ENCODE data around the gene NT5C3B. TPM values are rescaled to one million over a fixed set of nuclear protein-coding genes. Genes with fewer than 3 reads are reported as not detected.

NT5C3B gene
- total RNA-seq, 2 experiments from 2014 or later: 29.0 to 29.5 TPM

GRCh38 chr17:41801374-41802271 is 34.4 kb downstream of the NT5C3B start:
- Mint-ChIP-seq H3K4me3 (no peak overlapping the region), H3K27me3 (no peaks in the 10 kb centered on the region), H3K27ac (peak overlapping the region; percentile 31), H3K4me1 (ENCODE audit: low read depth) (peaks cover 3% of the 10 kb centered on the region), H3K9me3 (no peaks in the 10 kb centered on the region), H3K36me3 (no peaks in the 10 kb centered on the region)
- CTCF ChIA-PET: interaction anchor here (0.6 to 7.1 kb wide), 20 partner anchors 9 to 1134 kb away, joined by 3 to 65 read pairs (median 4); partner anchors contain the start of genes EIF1, HAP1, JUP and P3H4
- intact Hi-C loops (cut with micrococcal nuclease): loop anchor here (1.0 kb wide), 1 partner anchor 63 kb away; no protein-coding TSS in a partner anchor
- POLR2A ChIA-PET: no interaction called here
- peak; percentile 82 for DNase-seq

- no peaks in the 10 kb centered on the region for H3K9me3 Mint-ChIP-seq
- no peaks in the 10 kb centered on the region for H3K27me3 Mint-ChIP-seq
- H3K27ac Mint-ChIP-seq: no peak overlapping the region
- H3K36me3 Mint-ChIP-seq: no peaks in the 10 kb centered on the region
- no peak overlapping the region for H3K4me3 Mint-ChIP-seq
- ChIA-PET CTCF (interaction anchor here (0.6 to 7.1 kb wide), 19 partner anchors 10 to 1133 kb away, joined by 3 to 65 read pairs (median 4); partner anchors contain the start of genes EIF1, HAP1, JUP and P3H4), POLR2A (no interaction called here)
- peaks cover 3% of the 10 kb centered on the region for H3K4me1 Mint-ChIP-seq (ENCODE audit: low read depth)
- DNase-seq: no peak
- intact Hi-C loops (cut with micrococcal nuclease): loop anchor here (1.0 kb wide), 1 partner anchor 62 kb away; no protein-coding TSS in a partner anchor
Observed at GRCh38 chr17:41800601-41801373, 35.2 kb downstream of the NT5C3B start.

GRCh38 chr17:41799366-41799765 is 36.7 kb downstream of the NT5C3B start:
- CTCF ChIA-PET: interaction anchor here (0.7 to 7.1 kb wide), 4 partner anchors 10 to 63 kb away, joined by 3 to 65 read pairs (median 6); partner anchors contain the start of genes HAP1, JUP and P3H4
- POLR2A ChIA-PET: no interaction called here
- Mint-ChIP-seq H3K27ac (no peak overlapping the region), H3K36me3 (no peaks in the 10 kb centered on the region), H3K9me3 (no peaks in the 10 kb centered on the region), H3K27me3 (no peaks in the 10 kb centered on the region), H3K4me3 (no peak overlapping the region), H3K4me1 (ENCODE audit: low read depth) (peaks cover 3% of the 10 kb centered on the region)
- intact Hi-C loops (cut with micrococcal nuclease): no loop called here
- DNase-seq: no peak

GRCh38 chr17:41797377-41797776 is 38.7 kb downstream of the NT5C3B start:
- POLR2A ChIA-PET: no interaction called here
- no peak for DNase-seq
- Mint-ChIP-seq H3K27ac (no peak overlapping the region), H3K4me1 (ENCODE audit: low read depth) (peaks cover 3% of the 10 kb centered on the region), H3K27me3 (peaks cover 3% of the 10 kb centered on the region), H3K36me3 (no peaks in the 10 kb centered on the region), H3K9me3 (no peaks in the 10 kb centered on the region), H3K4me3 (no peak overlapping the region)
- intact Hi-C loops (cut with micrococcal nuclease): no loop called here
- CTCF ChIA-PET: interaction anchor here (1.5 to 7.1 kb wide), 2 partner anchors 14 to 61 kb away, joined by 7 to 65 read pairs; partner anchors contain the start of genes HAP1 and P3H4

GRCh38 chr17:41796121-41796895 is 39.7 kb downstream of the NT5C3B start:
- ChIA-PET POLR2A (interaction anchor here (0.6 kb wide), 1 partner anchor 929 kb away, joined by 3 read pairs; no protein-coding TSS in a partner anchor), CTCF (interaction anchor here (1.5 to 7.1 kb wide), 2 partner anchors 15 to 60 kb away, joined by 7 to 65 read pairs; partner anchors contain the start of genes HAP1 and P3H4)
- Mint-ChIP-seq H3K27me3 (peaks cover 3% of the 10 kb centered on the region), H3K9me3 (no peaks in the 10 kb centered on the region), H3K4me3 (no peak overlapping the region), H3K27ac (no peak overlapping the region), H3K36me3 (no peaks in the 10 kb centered on the region), H3K4me1 (ENCODE audit: low read depth) (no peaks in the 10 kb centered on the region)
- intact Hi-C loops (cut with micrococcal nuclease): no loop called here
- DNase-seq: no peak

GRCh38 chr17:41794540-41794975 is 41.5 kb downstream of the NT5C3B start:
- no peak for DNase-seq
- ChIA-PET CTCF (interaction anchor here (0.9 to 1.1 kb wide), 3 partner anchors 9 to 99 kb away, joined by 3 read pairs; no protein-coding TSS in a partner anchor), POLR2A (interaction anchor here (0.6 kb wide), 1 partner anchor 181 kb away, joined by 3 read pairs; no protein-coding TSS in a partner anchor)
- intact Hi-C loops (cut with micrococcal nuclease): no loop called here
- no peaks in the 10 kb centered on the region for H3K9me3 Mint-ChIP-seq
- no peak overlapping the region for H3K27ac Mint-ChIP-seq
- H3K4me1 Mint-ChIP-seq (ENCODE audit: low read depth): no peaks in the 10 kb centered on the region
- no peak overlapping the region for H3K4me3 Mint-ChIP-seq
- peaks cover 3% of the 10 kb centered on the region for H3K27me3 Mint-ChIP-seq
- no peaks in the 10 kb centered on the region for H3K36me3 Mint-ChIP-seq

GRCh38 chr17:41793784-41794539 is 42.1 kb downstream of the NT5C3B start:
- peaks cover 3% of the 10 kb centered on the region for H3K27me3 Mint-ChIP-seq
- intact Hi-C loops (cut with micrococcal nuclease): no loop called here
- POLR2A ChIA-PET: interaction anchor here (0.6 kb wide), 1 partner anchor 182 kb away, joined by 3 read pairs; no protein-coding TSS in a partner anchor
- no peaks in the 10 kb centered on the region for H3K36me3 Mint-ChIP-seq
- DNase-seq: no peak
- no peaks in the 10 kb centered on the region for H3K9me3 Mint-ChIP-seq
- no peaks in the 10 kb centered on the region for H3K4me1 Mint-ChIP-seq (ENCODE audit: low read depth)
- CTCF ChIA-PET: interaction anchor here (0.9 kb wide), 2 partner anchors 9 to 98 kb away, joined by 3 read pairs; no protein-coding TSS in a partner anchor
- H3K27ac Mint-ChIP-seq: no peak overlapping the region
- no peak overlapping the region for H3K4me3 Mint-ChIP-seq

- Mint-ChIP-seq H3K4me1 (ENCODE audit: low read depth) (peaks cover 2% of the 10 kb centered on the region), H3K4me3 (no peak overlapping the region), H3K27ac (no peak overlapping the region), H3K9me3 (no peaks in the 10 kb centered on the region), H3K36me3 (no peaks in the 10 kb centered on the region), H3K27me3 (peaks cover 3% of the 10 kb centered on the region)
- intact Hi-C loops (cut with micrococcal nuclease): no loop called here
- ChIA-PET CTCF (interaction anchor here (1.1 kb wide), 1 partner anchor 18 kb away, joined by 3 read pairs; no protein-coding TSS in a partner anchor), POLR2A (no interaction called here)
- DNase-seq: peak; percentile 22
Observed at GRCh38 chr17:41792845-41793783, 42.9 kb downstream of the NT5C3B start.

- Mint-ChIP-seq H3K27me3 (peaks cover 15% of the 10 kb centered on the region), H3K36me3 (no peaks in the 10 kb centered on the region), H3K4me3 (peak overlapping the region; percentile 32), H3K9me3 (no peaks in the 10 kb centered on the region), H3K4me1 (ENCODE audit: low read depth) (peaks cover 12% of the 10 kb centered on the region), H3K27ac (no peak overlapping the region)
- intact Hi-C loops (cut with micrococcal nuclease): no loop called here
- POLR2A ChIA-PET: interaction anchor here (0.9 kb wide), 1 partner anchor 12 kb away, joined by 3 read pairs; no protein-coding TSS in a partner anchor
- CTCF ChIA-PET: interaction anchor here (0.7 to 2.8 kb wide), 11 partner anchors 9 to 217 kb away, joined by 3 to 20 read pairs (median 5); partner anchors contain the start of genes FKBP10, ODAD4 and P3H4
- DNase-seq: no peak
Observed at GRCh38 chr17:41787021-41787418, 49.0 kb downstream of the NT5C3B start.

Measured in activated CD4-positive, alpha-beta memory T cell treated with anti-CD3 and anti-CD28 coated beads for 36 hours (primary cell).